Thyroid gland (tissue), 4 donors: ENCODE measurements around the gene HID1. TPM values are rescaled to one million over a fixed set of nuclear protein-coding genes. Genes with fewer than 3 reads are reported as not detected.
"Not testable (repeated sequence)": the region's sequence is repeated elsewhere in the genome, so short reads cannot be mapped to it uniquely, and the experiment has no call there.

Experiments used
- DNase-seq, 2 donors: peaks; one replicate each; pipeline ENCODE4 v3.0.0-alpha.2; 2019
- H3K27ac ChIP-seq, 3 donors: fragments of 200-600 bp; sonication (generic); 1 replicate in 2 of 3; 2 replicates in 1 of 3; pipeline ENCODE4 v1.5.1; 2016 to 2019; ENCODE audit warnings: mild to moderate bottlenecking in 1 of 3, moderate library complexity in 1 of 3
- H3K27me3 ChIP-seq: fragments of 200-600 bp; sonication (generic); one replicate; pipeline ENCODE4 v1.5.1; 2019
- H3K36me3 ChIP-seq, 2 donors: fragments of 200-600 bp; sonication (generic); one replicate each; pipeline ENCODE4 v1.5.1; 2016 to 2019
- H3K4me1 ChIP-seq, 2 donors: fragments of 200-600 bp; sonication (generic); one replicate each; pipeline ENCODE4 v1.5.1; 2017 to 2019
- H3K4me3 ChIP-seq, 3 donors: fragments of 200-600 bp; sonication (generic); replicated peaks in 1 of 3; 1 replicate in 2 of 3; 2 replicates in 1 of 3; pipeline ENCODE4 v1.5.1; 2016; ENCODE audit warnings: mild to moderate bottlenecking in 1 of 3
- H3K9me3 ChIP-seq: fragments of 200-600 bp; sonication (generic); one replicate; pipeline ENCODE4 v1.5.1; 2017
- CTCF ChIP-seq, 6 experiments: fragments of 200-600 bp in 3 of 6; fragments of 450-650 bp in 3 of 6; sonication (generic) in 3 of 6; IDR thresholded peaks; one replicate each; pipeline ENCODE4 v1.5.1; 2016 to 2019; ENCODE audit warnings: antibody characterized with exemption in 6 of 6, mild to moderate bottlenecking in 2 of 6, inconsistent platforms in 1 of 6, moderate library complexity in 1 of 6
- POLR2A ChIP-seq, 2 donors: fragments of 450-650 bp; IDR thresholded peaks; one replicate each; pipeline ENCODE4 v1.6.1; 2017; ENCODE audit warnings: antibody characterized with exemption in 2 of 2, mild to moderate bottlenecking in 2 of 2, moderate library complexity in 1 of 2
- WGBS, 2 donors: methylation state at CpG; one replicate each; pipeline ENCODE4 v1.1.5; 2017; 5-methylcytosine and 5-hydroxymethylcytosine counted together
- intact Hi-C: fragments of 100-400 bp; cut with DNase I; formaldehyde crosslinking; loops from one replicate; pipeline ENCODE4 v1.15.1; 2023
- total RNA-seq, 4 donors: library from RNA; depleted of rRNA; stranded (reverse); fragments of >200 nt; gene quantifications; one replicate each; pipeline ENCODE4 v1.2.3, GENCODE V29; 2016

HID1 gene
- total RNA-seq, 4 donors from 2014 or later, result 19.4 to 27.4 (median 21.3) TPM

DNA sequence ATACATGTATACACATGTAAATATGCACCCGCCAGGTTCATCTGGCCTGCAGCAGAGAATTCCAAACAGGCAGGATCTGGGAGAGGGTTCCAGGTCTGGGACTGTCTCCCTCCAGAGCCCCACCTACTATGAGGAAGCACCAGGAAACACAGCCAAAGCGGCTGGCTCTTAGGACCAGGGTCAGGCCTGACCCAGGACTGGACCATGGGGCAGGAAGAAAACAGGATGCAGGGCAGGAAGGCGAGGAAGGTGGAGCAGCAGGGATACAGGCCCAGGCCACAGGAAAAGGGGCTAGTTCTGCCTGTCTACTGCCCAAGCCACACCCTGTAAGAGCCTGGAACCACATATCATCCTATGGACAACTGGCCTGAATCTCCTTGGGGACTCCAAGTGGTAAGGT, 2.2 kb downstream of the HID1 start:
- Histone ChIP-seq H3K36me3 (no peaks in the 10 kb centered on the region), H3K9me3 (no peaks in the 10 kb centered on the region), H3K4me1 (peaks cover 3 to 18% of the 10 kb centered on the region in 2 donors), H3K27ac (peak overlapping the region in 1 of 3 donors; percentile 63), H3K27me3 (no peaks in the 10 kb centered on the region), H3K4me3 (no peak overlapping the region)
- peak in 1 of 2 donors; percentile 28 for DNase-seq
- 84 to 90% methylated on average over 2 to 3 of the region's 3 CpGs for WGBS, 2 donors
- intact Hi-C loops, result no loop called here
- no peak for TF ChIP-seq CTCF (IDR thresholded peaks at IDR 0.05)
- TF ChIP-seq POLR2A (IDR thresholded peaks at IDR 0.05), result no peak

DNA sequence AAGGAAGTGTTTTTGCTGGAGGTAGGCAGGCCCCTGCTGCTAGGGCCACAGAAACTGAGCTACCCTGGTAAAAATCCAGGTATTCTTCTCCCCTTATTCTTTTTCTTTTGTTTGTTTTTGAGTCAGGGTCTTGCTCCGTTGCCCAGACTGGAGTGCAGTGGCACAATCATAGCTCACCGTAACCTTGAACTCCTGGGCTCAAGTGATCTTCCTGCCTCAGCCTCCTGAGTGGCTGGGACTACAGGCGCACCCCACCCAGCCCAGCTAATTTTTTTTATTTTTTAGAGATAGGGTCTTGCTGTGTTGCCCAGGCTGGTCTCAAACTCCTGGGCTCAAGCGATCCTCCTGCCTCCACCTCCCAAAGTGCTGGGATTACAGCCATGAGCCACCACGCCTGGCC, 3.1 kb downstream of the HID1 start:
- H3K4me1 ChIP-seq, result peaks cover 3 to 18% of the 10 kb centered on the region in 2 donors
- H3K27me3 ChIP-seq, H3K36me3 ChIP-seq, intact Hi-C loops, H3K27ac ChIP-seq, H3K9me3 ChIP-seq, H3K4me3 ChIP-seq, DNase-seq: not testable (repeated sequence)
- WGBS, 2 donors, result 85 to 92% methylated on average over 5 of the region's 5 CpGs

- no peaks in the 10 kb centered on the region for H3K36me3 ChIP-seq
- H3K4me1 ChIP-seq, result peaks cover 3 to 18% of the 10 kb centered on the region in 2 donors
- intact Hi-C loops, result no loop called here
- no peak for TF ChIP-seq POLR2A (IDR thresholded peaks at IDR 0.05)
- TF ChIP-seq CTCF (IDR thresholded peaks at IDR 0.05), result no peak
- no peaks in the 10 kb centered on the region for H3K9me3 ChIP-seq
- 73 to 81% methylated on average over 2 to 3 of the region's 5 CpGs for WGBS, 2 donors
- H3K27me3 ChIP-seq, result no peaks in the 10 kb centered on the region
- H3K27ac ChIP-seq, result no peak overlapping the region
- no peak for DNase-seq
- no peak overlapping the region for H3K4me3 ChIP-seq
These were observed 4.2 kb downstream of the HID1 start for GRCh38 chr17:74968361-74968780.

- H3K4me1 ChIP-seq, result peaks cover 0 to 8% of the 10 kb centered on the region in 2 donors
- H3K36me3 ChIP-seq, result no peaks in the 10 kb centered on the region
- H3K4me3 ChIP-seq, result no peak overlapping the region
- H3K27ac ChIP-seq, result no peak overlapping the region
- WGBS, 2 donors, result 85 to 88% methylated on average over 14 of the region's 14 CpGs
- TF ChIP-seq CTCF (IDR thresholded peaks at IDR 0.05), result no peak
- H3K27me3 ChIP-seq, result no peaks in the 10 kb centered on the region
- intact Hi-C loops, result loop anchor here (5.0 kb wide), 2 partner anchors 147 to 237 kb away; no protein-coding TSS in a partner anchor
- H3K9me3 ChIP-seq, result no peaks in the 10 kb centered on the region
- no peak for DNase-seq
These were observed 7.5 kb downstream of the HID1 start for GRCh38 chr17:74964988-74965622.

DNA sequence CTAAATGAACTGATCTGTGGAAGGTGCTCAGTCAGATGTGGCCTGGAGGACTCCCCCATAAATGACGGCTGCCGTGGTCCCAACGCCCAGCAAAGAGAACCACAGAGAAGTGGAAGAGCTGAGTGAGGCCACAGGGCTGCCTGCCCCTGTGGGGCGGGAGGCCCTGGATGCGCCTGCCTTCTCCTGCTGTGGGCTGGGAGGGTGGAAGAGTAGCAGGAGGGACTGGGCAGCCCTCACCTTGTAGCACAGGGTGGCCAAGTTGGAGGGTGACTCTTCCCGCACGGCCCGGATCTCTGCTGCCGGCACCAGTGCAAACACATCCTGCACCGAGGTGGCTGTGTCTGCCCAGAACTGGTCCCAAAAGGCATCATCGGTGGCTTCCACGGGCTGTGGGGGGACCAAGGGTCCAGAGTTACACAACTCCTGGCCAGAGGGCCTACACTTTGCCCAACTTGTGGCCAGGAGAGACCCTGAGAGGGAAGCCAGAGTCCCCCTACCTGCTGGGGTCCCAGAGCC, 8.3 kb downstream of the HID1 start:
- Histone ChIP-seq H3K9me3 (no peaks in the 10 kb centered on the region), H3K27me3 (no peaks in the 10 kb centered on the region), H3K27ac (no peak overlapping the region), H3K4me3 (no peak overlapping the region), H3K4me1 (peaks cover 0 to 8% of the 10 kb centered on the region in 2 donors), H3K36me3 (no peaks in the 10 kb centered on the region)
- no peak for DNase-seq
- TF ChIP-seq CTCF (IDR thresholded peaks at IDR 0.05), result no peak
- TF ChIP-seq POLR2A (IDR thresholded peaks at IDR 0.05), result no peak
- WGBS, 2 donors, result 95 to 100% methylated on average over 4 to 5 of the region's 12 CpGs
- intact Hi-C loops, result loop anchor here (5.0 kb wide), 2 partner anchors 148 to 238 kb away; no protein-coding TSS in a partner anchor
